NK-92 (cell line): ENCODE data around the gene SHROOM4.

Experiments used
- DNase-seq: peaks from one replicate; lab custom pipeline; 2025; ENCODE audit not compliant: unreplicated experiment; lab: John Stamatoyannopoulos, UW

Gene SHROOM4

GRCh38 chrX:50779694-50780093 is 34.3 kb downstream of the SHROOM4 start:
- DNase-seq, result no peak

GRCh38 chrX:50778272-50778671 is 35.7 kb downstream of the SHROOM4 start:
- no peak for DNase-seq

GRCh38 chrX:50776248-50776647 is 37.7 kb downstream of the SHROOM4 start:
- DNase-seq, result no peak

- no peak for DNase-seq
These were observed 42.6 kb downstream of the SHROOM4 start for GRCh38 chrX:50771382-50771781.

- no peak for DNase-seq
These were observed 43.3 kb downstream of the SHROOM4 start for GRCh38 chrX:50770702-50771101.

- no peak for DNase-seq
These were observed 44.5 kb downstream of the SHROOM4 start for GRCh38 chrX:50769389-50770063.

- DNase-seq, result no peak
These were observed 45.2 kb downstream of the SHROOM4 start for GRCh38 chrX:50768801-50769200.

GRCh38 chrX:50765986-50766385 is 48.0 kb downstream of the SHROOM4 start:
- DNase-seq, result no peak

- DNase-seq, result no peak
These were observed 51.4 kb downstream of the SHROOM4 start for GRCh38 chrX:50762578-50762977.

- no peak for DNase-seq
These were observed 57.7 kb downstream of the SHROOM4 start for GRCh38 chrX:50756276-50756675.

GRCh38 chrX:50751091-50751490 is 62.9 kb downstream of the SHROOM4 start:
- DNase-seq, result no peak

GRCh38 chrX:50747471-50747900 is 66.5 kb downstream of the SHROOM4 start:
- DNase-seq, result no peak

- no peak for DNase-seq
These were observed 77.3 kb downstream of the SHROOM4 start for GRCh38 chrX:50736656-50737055.

- DNase-seq, result no peak
These were observed 87.7 kb downstream of the SHROOM4 start for GRCh38 chrX:50726296-50726695.

GRCh38 chrX:50725310-50725709 is 88.7 kb downstream of the SHROOM4 start:
- no peak for DNase-seq

GRCh38 chrX:50723006-50723405 is 91.0 kb downstream of the SHROOM4 start:
- no peak for DNase-seq

- no peak for DNase-seq
These were observed 92.1 kb downstream of the SHROOM4 start for GRCh38 chrX:50721764-50722521.

GRCh38 chrX:50719614-50720013 is 94.4 kb downstream of the SHROOM4 start:
- DNase-seq, result no peak

- DNase-seq, result no peak
These were observed 95.2 kb downstream of the SHROOM4 start for GRCh38 chrX:50718776-50719175.

GRCh38 chrX:50716706-50717105 is 97.3 kb downstream of the SHROOM4 start:
- DNase-seq, result no peak

GRCh38 chrX:50712777-50713176 is 101.2 kb downstream of the SHROOM4 start:
- no peak for DNase-seq

- no peak for DNase-seq
These were observed 102.1 kb downstream of the SHROOM4 start for GRCh38 chrX:50711907-50712306.
